HL-60 (cell line): Measurements from ENCODE around the gene KYAT1.

Experiments
- GABPA ChIP-seq: IDR thresholded peaks from 2 replicates; pipeline ENCODE4 v1.6.1; 2012; ENCODE audit warnings: low read depth
- POLR2AphosphoS5 ChIP-seq: IDR thresholded peaks from 2 replicates; pipeline ENCODE4 v1.6.1; 2012; ENCODE audit warnings: low read depth
- REST ChIP-seq: IDR thresholded peaks from 2 replicates; pipeline ENCODE4 v1.6.1; 2012; ENCODE audit warnings: low read depth; ENCODE audit not compliant: insufficient replicate concordance
- SPI1 ChIP-seq: IDR thresholded peaks from 2 replicates; pipeline ENCODE4 v1.6.1; 2012; ENCODE audit warnings: low read depth, mild to moderate bottlenecking, borderline replicate concordance
- TF ChIP-seq, protein P1 (sequence below): IDR thresholded peaks from one replicate; pipeline ENCODE4 v1.5.1; 2011; ENCODE audit warnings: low read length, control low read depth, inconsistent platforms; ENCODE audit not compliant: insufficient read depth

DNA sequence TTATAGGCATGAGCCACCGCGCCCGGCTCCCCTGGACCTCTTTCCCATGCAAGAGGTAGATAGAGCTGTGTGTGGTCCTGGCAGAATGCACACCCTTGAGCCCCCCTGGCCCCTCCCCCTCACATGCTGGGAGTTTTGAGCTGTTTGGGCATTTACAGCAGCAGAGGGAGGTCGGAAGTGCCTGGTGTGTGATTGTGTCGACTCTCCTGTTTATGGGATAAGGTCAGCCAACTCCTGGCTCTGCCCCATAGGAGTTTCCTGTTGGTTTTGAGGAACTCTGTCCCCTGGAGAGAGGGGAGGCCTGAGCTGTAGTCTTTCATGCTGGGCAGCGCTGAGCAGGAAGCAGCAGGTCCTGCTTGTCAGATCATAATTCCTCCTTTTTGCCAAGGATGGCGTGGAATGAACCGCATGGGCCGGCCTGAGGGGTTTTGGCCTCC lies 6.2 kb upstream of the KYAT1 start:
- TF ChIP-seq, protein P1, sequence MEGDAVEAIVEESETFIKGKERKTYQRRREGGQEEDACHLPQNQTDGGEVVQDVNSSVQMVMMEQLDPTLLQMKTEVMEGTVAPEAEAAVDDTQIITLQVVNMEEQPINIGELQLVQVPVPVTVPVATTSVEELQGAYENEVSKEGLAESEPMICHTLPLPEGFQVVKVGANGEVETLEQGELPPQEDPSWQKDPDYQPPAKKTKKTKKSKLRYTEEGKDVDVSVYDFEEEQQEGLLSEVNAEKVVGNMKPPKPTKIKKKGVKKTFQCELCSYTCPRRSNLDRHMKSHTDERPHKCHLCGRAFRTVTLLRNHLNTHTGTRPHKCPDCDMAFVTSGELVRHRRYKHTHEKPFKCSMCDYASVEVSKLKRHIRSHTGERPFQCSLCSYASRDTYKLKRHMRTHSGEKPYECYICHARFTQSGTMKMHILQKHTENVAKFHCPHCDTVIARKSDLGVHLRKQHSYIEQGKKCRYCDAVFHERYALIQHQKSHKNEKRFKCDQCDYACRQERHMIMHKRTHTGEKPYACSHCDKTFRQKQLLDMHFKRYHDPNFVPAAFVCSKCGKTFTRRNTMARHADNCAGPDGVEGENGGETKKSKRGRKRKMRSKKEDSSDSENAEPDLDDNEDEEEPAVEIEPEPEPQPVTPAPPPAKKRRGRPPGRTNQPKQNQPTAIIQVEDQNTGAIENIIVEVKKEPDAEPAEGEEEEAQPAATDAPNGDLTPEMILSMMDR = no peak
- TF ChIP-seq POLR2AphosphoS5 (no peak), GABPA (no peak), SPI1 (no peak), REST (no peak)
